ENCODE data around the gene NEMP2.
"Not testable (repeated sequence)": the region's sequence is repeated elsewhere in the genome, so short reads cannot be mapped to it uniquely, and the experiment has no call there.

NEMP2 gene

GRCh38 chr2:190486037-190486623 is 48.4 kb downstream of the NEMP2 start:
- DNase-seq = no peak

- no peak for DNase-seq
These were observed 52.1 kb downstream of the NEMP2 start for GRCh38 chr2:190482451-190482850.

- DNase-seq = no peak
These were observed 53.2 kb downstream of the NEMP2 start for GRCh38 chr2:190481339-190481738.

- DNase-seq = no peak
These were observed 55.8 kb downstream of the NEMP2 start for GRCh38 chr2:190478572-190479195.

- DNase-seq = no peak
These were observed 56.7 kb downstream of the NEMP2 start for GRCh38 chr2:190477661-190478454.

- DNase-seq = no peak
These were observed 64.2 kb downstream of the NEMP2 start for GRCh38 chr2:190470256-190470826.

- no peak for DNase-seq
These were observed 64.8 kb downstream of the NEMP2 start for GRCh38 chr2:190469771-190470170.

- no peak for DNase-seq
These were observed 65.5 kb downstream of the NEMP2 start for GRCh38 chr2:190468814-190469569.

GRCh38 chr2:190468354-190468753 is 66.2 kb downstream of the NEMP2 start:
- DNase-seq = not testable (repeated sequence)

GRCh38 chr2:190467575-190468083 is 66.9 kb downstream of the NEMP2 start:
- DNase-seq = no peak

GRCh38 chr2:190466819-190467446 is 67.6 kb downstream of the NEMP2 start:
- DNase-seq = no peak

- no peak for DNase-seq
These were observed 69.5 kb downstream of the NEMP2 start for GRCh38 chr2:190465060-190465459.

GRCh38 chr2:190462611-190463010 is 71.9 kb downstream of the NEMP2 start:
- no peak for DNase-seq

GRCh38 chr2:190462181-190462580 is 72.3 kb downstream of the NEMP2 start:
- DNase-seq = no peak

- no peak for DNase-seq
These were observed 74.0 kb downstream of the NEMP2 start for GRCh38 chr2:190460487-190460886.

- no peak for DNase-seq
These were observed 74.6 kb downstream of the NEMP2 start for GRCh38 chr2:190459881-190460280.

- DNase-seq = no peak
These were observed 76.0 kb downstream of the NEMP2 start for GRCh38 chr2:190458352-190459107.

- no peak for DNase-seq
These were observed 77.3 kb downstream of the NEMP2 start for GRCh38 chr2:190457256-190457655.

- DNase-seq = no peak
These were observed 77.7 kb downstream of the NEMP2 start for GRCh38 chr2:190456833-190457232.

GRCh38 chr2:190455358-190456095 is 79.0 kb downstream of the NEMP2 start:
- no peak for DNase-seq

- no peak for DNase-seq
These were observed 79.7 kb downstream of the NEMP2 start for GRCh38 chr2:190454795-190455194.
